ENCODE measurements around the gene DAB2.

The DAB2 gene

GRCh38 chr5:39440958-39441624 lies 16.3 kb upstream of the DAB2 start:
- TF ChIP-seq CTCF (IDR thresholded peaks at IDR 0.05; ENCODE audit: insufficient read depth, low read depth, low read length, missing control alignments), result no peak
- H3K4me3 ChIP-seq (ENCODE audit: low read length), result no peak overlapping the region
- DNase-seq (ENCODE audit: low read depth), result no peak

- DNase-seq (ENCODE audit: low read depth), result no peak
- no peak overlapping the region for H3K4me3 ChIP-seq (ENCODE audit: low read length)
- no peak for TF ChIP-seq CTCF (IDR thresholded peaks at IDR 0.05; ENCODE audit: insufficient read depth, low read depth, low read length, missing control alignments)
These were observed 15.6 kb upstream of the DAB2 start for GRCh38 chr5:39440192-39440957.

- no peak for TF ChIP-seq CTCF (IDR thresholded peaks at IDR 0.05; ENCODE audit: insufficient read depth, low read depth, low read length, missing control alignments)
- H3K4me3 ChIP-seq (ENCODE audit: low read length), result no peak overlapping the region
These were observed 14.9 kb upstream of the DAB2 start for GRCh38 chr5:39439582-39440162.

GRCh38 chr5:39437467-39437866 lies 12.7 kb upstream of the DAB2 start:
- TF ChIP-seq CTCF (IDR thresholded peaks at IDR 0.05; ENCODE audit: insufficient read depth, low read depth, low read length, missing control alignments), result no peak
- H3K4me3 ChIP-seq (ENCODE audit: low read length), result no peak overlapping the region
- DNase-seq (ENCODE audit: low read depth), result peak; percentile 19

More at GRCh38 chr5:39439582-39440162, 14.9 kb upstream of the DAB2 start:
- no peak for DNase-seq (ENCODE audit: low read depth)

- no peak overlapping the region for H3K4me3 ChIP-seq (ENCODE audit: low read length)
- TF ChIP-seq CTCF (IDR thresholded peaks at IDR 0.05; ENCODE audit: insufficient read depth, low read depth, low read length, missing control alignments), result no peak
- no peak for DNase-seq (ENCODE audit: low read depth)
These were observed 9.1 kb upstream of the DAB2 start for GRCh38 chr5:39433848-39434247.

- TF ChIP-seq CTCF (IDR thresholded peaks at IDR 0.05; ENCODE audit: insufficient read depth, low read depth, low read length, missing control alignments), result no peak
- DNase-seq (ENCODE audit: low read depth), result no peak
These were observed 8.1 kb upstream of the DAB2 start for GRCh38 chr5:39432696-39433530.

More at GRCh38 chr5:39432696-39433530, 8.1 kb upstream of the DAB2 start:
- H3K4me3 ChIP-seq (ENCODE audit: low read length), result no peak overlapping the region
